NB4 (cell line): ENCODE results near the gene AKT3.

Source experiments
- MYC ChIP-seq: IDR thresholded peaks from 2 replicates; pipeline ENCODE4 v1.6.1; 2011; ENCODE audit warnings: low read depth, low read length
- POLR2A ChIP-seq: IDR thresholded peaks from 2 replicates; pipeline ENCODE4 v1.6.1; 2011; ENCODE audit warnings: mild to moderate bottlenecking; ENCODE audit not compliant: insufficient read length; ENCODE audit errors: extremely low read depth
- TF ChIP-seq, protein P1 (sequence below): IDR thresholded peaks from one replicate; pipeline ENCODE4 v1.5.1; 2012; ENCODE audit warnings: low read depth, low read length

DNA sequence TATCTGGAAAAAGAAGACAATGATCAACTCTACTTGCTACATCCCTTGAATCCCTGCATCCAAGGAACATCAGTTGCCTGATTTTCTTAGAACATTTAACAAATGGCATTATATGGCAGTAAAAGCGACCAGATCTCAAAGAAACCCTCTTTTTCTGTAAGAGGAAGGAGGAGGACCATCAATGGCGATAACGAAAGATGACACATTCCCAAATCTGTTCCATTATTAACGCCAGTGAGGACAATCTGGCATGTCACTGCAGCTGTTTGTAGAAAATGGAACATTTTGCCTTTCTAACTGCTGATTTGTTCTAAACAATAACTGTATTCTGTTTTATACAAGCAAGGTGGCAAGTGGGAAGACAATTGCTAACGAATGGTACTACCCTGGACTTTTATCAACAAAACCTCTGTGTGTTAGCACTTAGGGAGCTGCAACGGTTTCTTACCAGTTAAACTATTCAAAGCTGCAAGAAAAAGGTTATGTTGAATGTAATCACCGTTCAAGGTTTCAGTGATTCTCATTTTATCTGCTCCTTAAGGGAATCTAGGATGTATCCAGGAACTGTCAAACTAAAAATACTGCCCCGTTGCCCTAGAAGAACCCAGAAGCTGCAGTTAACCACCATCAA lies 342.3 kb downstream of the AKT3 start:
- TF ChIP-seq, protein P1, sequence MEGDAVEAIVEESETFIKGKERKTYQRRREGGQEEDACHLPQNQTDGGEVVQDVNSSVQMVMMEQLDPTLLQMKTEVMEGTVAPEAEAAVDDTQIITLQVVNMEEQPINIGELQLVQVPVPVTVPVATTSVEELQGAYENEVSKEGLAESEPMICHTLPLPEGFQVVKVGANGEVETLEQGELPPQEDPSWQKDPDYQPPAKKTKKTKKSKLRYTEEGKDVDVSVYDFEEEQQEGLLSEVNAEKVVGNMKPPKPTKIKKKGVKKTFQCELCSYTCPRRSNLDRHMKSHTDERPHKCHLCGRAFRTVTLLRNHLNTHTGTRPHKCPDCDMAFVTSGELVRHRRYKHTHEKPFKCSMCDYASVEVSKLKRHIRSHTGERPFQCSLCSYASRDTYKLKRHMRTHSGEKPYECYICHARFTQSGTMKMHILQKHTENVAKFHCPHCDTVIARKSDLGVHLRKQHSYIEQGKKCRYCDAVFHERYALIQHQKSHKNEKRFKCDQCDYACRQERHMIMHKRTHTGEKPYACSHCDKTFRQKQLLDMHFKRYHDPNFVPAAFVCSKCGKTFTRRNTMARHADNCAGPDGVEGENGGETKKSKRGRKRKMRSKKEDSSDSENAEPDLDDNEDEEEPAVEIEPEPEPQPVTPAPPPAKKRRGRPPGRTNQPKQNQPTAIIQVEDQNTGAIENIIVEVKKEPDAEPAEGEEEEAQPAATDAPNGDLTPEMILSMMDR = no peak
- TF ChIP-seq MYC (no peak), POLR2A (no peak)
